GM10248 (cell line): ENCODE data around the gene TSC2.
"Not testable (repeated sequence)": the region's sequence is repeated elsewhere in the genome, so short reads cannot be mapped to it uniquely, and the experiment has no call there.

Experiments used
- CTCF ChIA-PET: fragments of 300-600 bp; sonication (Branson Sonifier 250); formaldehyde crosslinking; extraction: SDS; loops from one replicate; lab custom pipeline; 2021; ENCODE audit warnings: antibody characterized with exemption; lab: Yijun Ruan, JAX
- POLR2A ChIA-PET: fragments of 350-650 bp; sonication (Branson Sonifier 250); formaldehyde crosslinking; extraction: SDS; loops from one replicate; lab custom pipeline; 2020; ENCODE audit warnings: antibody characterized with exemption; lab: Yijun Ruan, JAX
- DNase-seq: peaks from one replicate; pipeline ENCODE4 v3.0.0; 2012; ENCODE audit errors: extremely low spot score
- CTCF ChIP-seq: IDR thresholded peaks from 2 replicates; pipeline ENCODE4 v1.5.1; 2012; ENCODE audit warnings: mild to moderate bottlenecking, low read depth; ENCODE audit errors: extremely low read depth, missing control alignments, control extremely low read depth

TSC2 gene

GRCh38 chr16:2033057-2033908, 14.5 kb upstream of the TSC2 start:
- TF ChIP-seq CTCF: no peak
- ChIA-PET POLR2A (interaction anchor here (1.1 kb wide), 1 partner anchor 122 kb away, joined by 4 read pairs; the partner anchor contains the start of gene TRAF7), CTCF (interaction anchor here (0.8 to 2.4 kb wide), 3 partner anchors 11 to 107 kb away, joined by 4 to 16 read pairs (median 6); no protein-coding TSS in a partner anchor)
- no peak for DNase-seq

GRCh38 chr16:2033909-2034695, 13.7 kb upstream of the TSC2 start:
- POLR2A ChIA-PET: interaction anchor here (1.1 kb wide), 1 partner anchor 121 kb away, joined by 4 read pairs; the partner anchor contains the start of gene TRAF7
- DNase-seq, CTCF ChIA-PET: not testable (repeated sequence)

- POLR2A ChIA-PET: interaction anchor here (0.6 kb wide), 1 partner anchor 120 kb away, joined by 5 read pairs; the partner anchor contains the start of gene TRAF7
- no peak for DNase-seq
- CTCF ChIA-PET: no interaction called here
- no peak for TF ChIP-seq CTCF
Measured at GRCh38 chr16:2034696-2035430, 12.9 kb upstream of the TSC2 start.

- no peak for TF ChIP-seq CTCF
- DNase-seq: no peak
- POLR2A ChIA-PET: interaction anchor here (0.6 kb wide), 1 partner anchor 119 kb away, joined by 5 read pairs; the partner anchor contains the start of gene TRAF7
- CTCF ChIA-PET: interaction anchor here (1.4 kb wide), 1 partner anchor 12 kb away, joined by 3 read pairs; no protein-coding TSS in a partner anchor
Measured at GRCh38 chr16:2035431-2036199, 12.2 kb upstream of the TSC2 start.

GRCh38 chr16:2036200-2036966, 11.4 kb upstream of the TSC2 start:
- DNase-seq: no peak
- POLR2A ChIA-PET: interaction anchor here (0.8 kb wide), 1 partner anchor 119 kb away, joined by 3 read pairs; the partner anchor contains the start of gene TRAF7
- CTCF ChIA-PET: interaction anchor here (1.4 kb wide), 1 partner anchor 12 kb away, joined by 3 read pairs; no protein-coding TSS in a partner anchor

More at GRCh38 chr16:2036200-2036966, 11.4 kb upstream of the TSC2 start:
- no peak for TF ChIP-seq CTCF
